GM12878 (cell line): ENCODE data around the gene PITRM1. TPM values are rescaled to one million over a fixed set of nuclear protein-coding genes. Genes with fewer than 3 reads are reported as not detected.

Source experiments
- ATAC-seq: fragments of 200-7000 bp; cut with Tn5 transposase; 3 replicates; pipeline ENCODE4 v1.9.1; 2020; ENCODE audit warnings: mild to moderate bottlenecking, moderate library complexity
- BruUV-seq: library from RNA; stranded (reverse); fragments of 400-500 nt; replicated peaks from 2 replicates; lab custom pipeline; 2021; lab: Mats Ljungman, UMichigan
- CTCF ChIA-PET: fragments of 300-600 bp; sonication (Branson Sonifier 250); formaldehyde crosslinking; extraction: SDS; loops from one replicate; lab custom pipeline; 2021; ENCODE audit warnings: inconsistent platforms; lab: Yijun Ruan, JAX
- POLR2A ChIA-PET: fragments of 350-600 bp; formaldehyde crosslinking; extraction: SDS; loops from one replicate; lab custom pipeline; 2021; ENCODE audit warnings: inconsistent platforms; lab: Charles Lee
- RAD21 ChIA-PET: fragments of 300-600 bp; sonication (Branson Sonifier 250); formaldehyde crosslinking; loops from one replicate; lab custom pipeline; 2023; ENCODE audit warnings: antibody characterized with exemption; ENCODE audit not compliant: unreplicated experiment; lab: Charles Lee
- SMC1A ChIA-PET: fragments of 300-600 bp; sonication (Branson Sonifier 250); formaldehyde crosslinking; loops from one replicate; lab custom pipeline; 2023; ENCODE audit not compliant: unreplicated experiment, uncharacterized antibody; lab: Charles Lee
- DNase-seq: peaks from one replicate; pipeline ENCODE4 v3.0.0-alpha.2; 2011; ENCODE audit warnings: low read depth, low spot score
- FAIRE-seq: peaks from 3 replicates; lab custom pipeline; 2011; peaks lifted over from hg19 to GRCh38; lab: Jason Lieb, UNC
- H2AFZ ChIP-seq: 2 replicates; pipeline ENCODE4 v1.6.0; 2011; ENCODE audit warnings: low read depth, low read length, control low read depth; ENCODE audit not compliant: control insufficient read depth
- H3K27ac ChIP-seq: 2 replicates; pipeline ENCODE4 v1.5.1; 2011; ENCODE audit warnings: control low read depth; ENCODE audit not compliant: control insufficient read depth, insufficient read depth
- H3K27me3 ChIP-seq, 2 experiments: replicated peaks in 1 of 2; 2 replicates each; pipeline versions ENCODE4 v1.6.0 to v1.6.1; 2011; ENCODE audit warnings: low read length in 1 of 2; ENCODE audit not compliant: control insufficient read depth in 2 of 2, insufficient read depth in 2 of 2
- H3K36me3 ChIP-seq, 2 experiments: 2 replicates each; pipeline ENCODE4 v1.5.1; 2011; ENCODE audit warnings: low read length in 1 of 2; ENCODE audit not compliant: control insufficient read depth in 2 of 2, insufficient read depth in 2 of 2
- H3K4me1 ChIP-seq: 2 replicates; pipeline ENCODE4 v1.6.1; 2011; ENCODE audit warnings: mild to moderate bottlenecking, low read length, moderate library complexity, mixed read lengths; ENCODE audit not compliant: control insufficient read depth, insufficient read depth
- H3K4me2 ChIP-seq: 2 replicates; pipeline ENCODE4 v1.6.0; 2011; ENCODE audit warnings: control low read depth; ENCODE audit not compliant: control insufficient read depth, insufficient read depth
- H3K4me3 ChIP-seq: fragments of 200-600 bp; sonication (generic); 2 replicates; pipeline ENCODE4 v1.5.1; 2016
- H3K79me2 ChIP-seq: 2 replicates; pipeline ENCODE4 v1.6.0; 2011; ENCODE audit warnings: low read length; ENCODE audit not compliant: control insufficient read depth, insufficient read depth
- H3K9ac ChIP-seq: 2 replicates; pipeline ENCODE4 v1.8.0; 2011; ENCODE audit warnings: low read length, control low read depth, mixed read lengths; ENCODE audit not compliant: control insufficient read depth, insufficient read depth
- H3K9me3 ChIP-seq: replicated peaks from 3 replicates; pipeline ENCODE4 v1.5.1; 2011; ENCODE audit warnings: mild to moderate bottlenecking, low read length; ENCODE audit not compliant: control insufficient read depth, insufficient read depth
- H4K20me1 ChIP-seq: 2 replicates; pipeline ENCODE4 v1.6.0; 2011; ENCODE audit not compliant: control insufficient read depth, insufficient read depth
- CEBPB ChIP-seq, 2 experiments: fragments of 150-350 bp in 1 of 2; IDR thresholded peaks; 2 replicates each; pipeline ENCODE4 v1.6.1; 2012 to 2014; ENCODE audit warnings: low read depth in 2 of 2, low read length in 2 of 2, borderline replicate concordance in 1 of 2, inconsistent platforms in 1 of 2
- NRF1 ChIP-seq: conservative IDR thresholded peaks from 2 replicates; pipeline ENCODE4 v1.6.1; 2011; ENCODE audit warnings: mild to moderate bottlenecking, low read depth, low read length, improper control_type of control experiment
- SMARCA5 ChIP-seq: fragments of 450-650 bp; IDR thresholded peaks from 2 replicates; pipeline ENCODE4 v1.6.1; 2017; ENCODE audit warnings: mild to moderate bottlenecking
- WRNIP1 ChIP-seq: IDR thresholded peaks from 2 replicates; pipeline ENCODE4 v1.6.1; 2011; ENCODE audit warnings: low read depth, low read length, improper control_type of control experiment, borderline replicate concordance
- ZNF687 ChIP-seq: fragments of 450-650 bp; IDR thresholded peaks from 2 replicates; pipeline ENCODE4 v1.6.1; 2017; ENCODE audit warnings: mild to moderate bottlenecking, moderate library complexity
- WGBS: methylation state at CpG from one replicate; pipeline ENCODE4 v1.1.6; 2016; ENCODE audit warnings: low lambda C conversion rate; ENCODE audit not compliant: insufficient replicate concordance, insufficient coverage; ENCODE audit errors: missing lambda C conversion rate; 5-methylcytosine and 5-hydroxymethylcytosine counted together
- in situ Hi-C: fragments of 300-500 bp; cut with MboI; formaldehyde crosslinking; loops from 9 replicates; pipeline ENCODE4 v1.14.3; 2018; ENCODE audit warnings: mixed read lengths
- intact Hi-C: fragments of 100-400 bp; cut with micrococcal nuclease; formaldehyde crosslinking; loops from one replicate; pipeline ENCODE4 v1.14.2; 2022; ENCODE audit not compliant: unreplicated experiment
- polyA plus RNA-seq, 11 experiments: library from polyadenylated mRNA; depleted of rRNA in 4 of 11; unstranded in 6 of 11; stranded (reverse) in 5 of 11; fragments of >200 nt; fragmentation: Nextera tagmentation in 4 of 11; fragmentation: Illumina TruSeq in 1 of 11; extraction: Ambion mirVana in 4 of 11; extraction: Trizol in 1 of 11; gene quantifications; 1 replicate in 1 of 11; 2 replicates in 10 of 11; pipeline versions ENCODE4 v1.2.1 to v1.2.3, GENCODE V29; 2011 to 2016; ENCODE audit warnings: inconsistent platforms in 2 of 11, missing spikeins in 2 of 11, low read depth in 1 of 11
- total RNA-seq, 4 experiments: library from RNA; depleted of rRNA in 3 of 4; stranded (reverse); fragments of >200 nt in 3 of 4; fragmentation: Illumina TruSeq in 1 of 4; extraction: Trizol in 1 of 4; gene quantifications; 2 replicates each; pipeline versions ENCODE4 v1.2.1 to v1.2.3, GENCODE V29; 2013 to 2021

The PITRM1 gene
- total and polyA plus RNA-seq, 10 of the 15 experiments (the other 5 are each of a cell fraction or from before 2014, with no cell fraction given): 15.5 to 53.0 (median 45.0) TPM

GRCh38 chr10:3143366-3143765 is 29.2 kb downstream of the PITRM1 start (continued):
- TF ChIP-seq WRNIP1 (no peak), CEBPB (IDR thresholded peaks at IDR 0.05; ENCODE audit: borderline replicate concordance in 1 of 2, low read depth in 2 of 2, low read length in 2 of 2) (no peak), ZNF687 (no peak), NRF1 (no peak)

- Histone ChIP-seq H3K27me3 (no peaks in the 10 kb centered on the region), H3K9me3 (no peaks in the 10 kb centered on the region), H2AFZ (no peak overlapping the region), H3K4me2 (no peak overlapping the region), H3K27ac (no peak overlapping the region), H3K9ac (no peak overlapping the region)
- WGBS: 96% methylated on average over 14 of the region's 14 CpGs
- no peak for FAIRE-seq
- intact Hi-C loops: no loop called here
- DNase-seq: no peak
- CTCF ChIA-PET: no interaction called here
- POLR2A ChIA-PET: no interaction called here
- no peak for ATAC-seq
- TF ChIP-seq SMARCA5: no peak
- TF ChIP-seq, all 136 proteins: peak for 0
- H3K4me1 ChIP-seq: no peaks in the 10 kb centered on the region
- no peak overlapping the region for H3K4me3 ChIP-seq
- no peaks in the 10 kb centered on the region for H3K79me2 ChIP-seq
- ChIA-PET RAD21 (no interaction called here), SMC1A (no interaction called here)
- H3K36me3 ChIP-seq: peaks cover 17 to 36% of the 10 kb centered on the region in 2 experiments
- in situ Hi-C loops: no loop called here
- H4K20me1 ChIP-seq: no peaks in the 10 kb centered on the region
- no TSS peak for BruUV-seq
Measured at GRCh38 chr10:3142146-3142875, 30.3 kb downstream of the PITRM1 start.
